IMR-90 (cell line): Measurements from ENCODE around the gene COL4A1. TPM values are rescaled to one million over a fixed set of nuclear protein-coding genes. Genes with fewer than 3 reads are reported as not detected.

Source experiments
- ATAC-seq: fragments of 200-7000 bp; cut with Tn5 transposase; 2 replicates; pipeline ENCODE4 v1.9.1; 2020; ENCODE audit warnings: low read depth, mild to moderate bottlenecking, moderate library complexity
- BruUV-seq: library from RNA; stranded (reverse); fragments of 400-500 nt; replicated peaks from 2 replicates; lab custom pipeline; 2021; lab: Mats Ljungman, UMichigan
- CTCF ChIA-PET: fragments of 300-600 bp; formaldehyde crosslinking; extraction: SDS; loops from one replicate; lab custom pipeline; 2021; ENCODE audit warnings: antibody characterized with exemption; lab: Yijun Ruan, JAX
- POLR2A ChIA-PET: fragments of 300-600 bp; sonication (Branson Sonifier 250); formaldehyde crosslinking; loops from one replicate; lab custom pipeline; 2022; ENCODE audit warnings: antibody characterized with exemption; ENCODE audit not compliant: unreplicated experiment; lab: Charles Lee
- DNase-seq: peaks from one replicate; pipeline ENCODE4 v3.0.0; 2013
- H2AFZ ChIP-seq: replicated peaks from 2 replicates; pipeline ENCODE3; 2013; ENCODE audit warnings: low read length, mild to moderate bottlenecking; ENCODE audit not compliant: poor library complexity
- H2AK5ac ChIP-seq: 2 replicates; pipeline ENCODE4 v1.6.1; 2013; ENCODE audit warnings: low read depth, low read length, inconsistent platforms
- H2AK9ac ChIP-seq: replicated peaks from 2 replicates; pipeline ENCODE3; 2013; ENCODE audit warnings: mild to moderate bottlenecking, low read depth, low read length, moderate library complexity; ENCODE audit not compliant: poor library complexity
- H2BK120ac ChIP-seq: 2 replicates; pipeline ENCODE4 v1.6.1; 2013; ENCODE audit warnings: low read depth, low read length, inconsistent platforms
- H2BK15ac ChIP-seq: 3 replicates; pipeline ENCODE4 v1.6.1; 2013; ENCODE audit warnings: low read depth, low read length, inconsistent platforms
- H2BK20ac ChIP-seq: 2 replicates; pipeline ENCODE4 v1.6.1; 2013; ENCODE audit warnings: low read depth, mild to moderate bottlenecking, inconsistent platforms, low read length, moderate library complexity
- H2BK5ac ChIP-seq: 2 replicates; pipeline ENCODE4 v1.6.1; 2013; ENCODE audit warnings: mild to moderate bottlenecking, low read depth, low read length, inconsistent platforms; ENCODE audit not compliant: poor library complexity, severe bottlenecking
- H3K14ac ChIP-seq: replicated peaks from 2 replicates; pipeline ENCODE4 v1.6.1; 2013; ENCODE audit warnings: low read depth, low read length, inconsistent platforms
- H3K18ac ChIP-seq: 2 replicates; pipeline ENCODE4 v1.6.1; 2013; ENCODE audit warnings: low read depth, low read length, control low read depth
- H3K23ac ChIP-seq: 2 replicates; pipeline ENCODE4 v1.6.1; 2013; ENCODE audit warnings: low read depth, low read length, inconsistent platforms
- H3K27ac ChIP-seq: 2 replicates; pipeline ENCODE4 v1.5.1; 2013; ENCODE audit warnings: mild to moderate bottlenecking, control low read depth, low read length; ENCODE audit not compliant: insufficient read depth
- H3K27me3 ChIP-seq: 2 replicates; pipeline ENCODE4 v1.6.1; 2013; ENCODE audit warnings: low read length; ENCODE audit not compliant: control insufficient read depth, insufficient read depth
- H3K36me3 ChIP-seq: 2 replicates; pipeline ENCODE4 v1.6.1; 2013; ENCODE audit warnings: low read length, mixed read lengths; ENCODE audit not compliant: control insufficient read depth, insufficient read depth
- H3K4ac ChIP-seq: 2 replicates; pipeline ENCODE4 v1.6.1; 2013; ENCODE audit warnings: low read depth, low read length, inconsistent platforms
- H3K4me1 ChIP-seq: 2 replicates; pipeline ENCODE4 v1.6.1; 2013; ENCODE audit warnings: low read length, mixed read lengths; ENCODE audit not compliant: control insufficient read depth, insufficient read depth
- H3K4me2 ChIP-seq: 2 replicates; pipeline ENCODE4 v1.6.1; 2013; ENCODE audit warnings: low read depth, mild to moderate bottlenecking, control low read depth, low read length, moderate library complexity
- H3K4me3 ChIP-seq: 2 replicates; pipeline ENCODE4 v1.5.1; 2013; ENCODE audit warnings: low read depth, mild to moderate bottlenecking, control low read depth, low read length, moderate library complexity; ENCODE audit not compliant: insufficient read depth
- H3K56ac ChIP-seq: 2 replicates; pipeline ENCODE4 v1.6.1; 2013; ENCODE audit warnings: low read length, inconsistent platforms; ENCODE audit not compliant: insufficient read depth; ENCODE audit errors: extremely low read depth
- H3K79me1 ChIP-seq, 2 experiments: 2 replicates each; pipeline ENCODE4 v1.6.1; 2013; ENCODE audit warnings: low read length in 2 of 2, inconsistent platforms in 1 of 2, low read depth in 1 of 2
- H3K9ac ChIP-seq: 2 replicates; pipeline ENCODE4 v1.6.1; 2013; ENCODE audit warnings: low read depth, low read length, control low read depth
- H3K9me1 ChIP-seq: 2 replicates; pipeline ENCODE4 v1.6.1; 2013; ENCODE audit warnings: low read length, inconsistent platforms; ENCODE audit not compliant: insufficient read depth
- H3K9me3 ChIP-seq: 2 replicates; pipeline ENCODE4 v1.6.1; 2013; ENCODE audit warnings: low read length; ENCODE audit not compliant: control insufficient read depth, insufficient read depth
- H4K20me1 ChIP-seq: 2 replicates; pipeline ENCODE4 v1.6.1; 2013; ENCODE audit warnings: low read length, inconsistent platforms; ENCODE audit not compliant: insufficient read depth
- H4K5ac ChIP-seq: 2 replicates; pipeline ENCODE4 v1.6.1; 2013; ENCODE audit warnings: mild to moderate bottlenecking, low read depth, low read length, control low read depth
- H4K8ac ChIP-seq, 2 experiments: 2 replicates each; pipeline ENCODE4 v1.6.1; 2013; ENCODE audit warnings: low read depth in 2 of 2, low read length in 2 of 2, control low read depth in 1 of 2, inconsistent platforms in 1 of 2
- H4K91ac ChIP-seq: 2 replicates; pipeline ENCODE4 v1.6.1; 2013; ENCODE audit warnings: low read depth, low read length, inconsistent platforms; ENCODE audit not compliant: insufficient read depth
- BHLHE40 ChIP-seq: fragments of 150-350 bp; IDR thresholded peaks from 2 replicates; pipeline ENCODE4 v1.6.1; 2016; ENCODE audit warnings: mild to moderate bottlenecking, low read depth, low read length
- CEBPB ChIP-seq: IDR thresholded peaks from 2 replicates; pipeline ENCODE4 v1.6.1; 2012; ENCODE audit warnings: low read depth, low read length, improper control_type of control experiment
- CTCF ChIP-seq: conservative IDR thresholded peaks from 2 replicates; pipeline ENCODE4 v1.5.1; 2012; ENCODE audit warnings: mild to moderate bottlenecking, low read depth, low read length, improper control_type of control experiment
- ELK1 ChIP-seq: fragments of 150-350 bp; IDR thresholded peaks from 2 replicates; pipeline ENCODE4 v1.6.1; 2016; ENCODE audit warnings: low read depth, mild to moderate bottlenecking, low read length, moderate library complexity, borderline replicate concordance
- MAFK ChIP-seq: IDR thresholded peaks from 2 replicates; pipeline ENCODE4 v1.6.1; 2012; ENCODE audit warnings: low read depth, low read length, improper control_type of control experiment
- MXI1 ChIP-seq: IDR thresholded peaks from 2 replicates; pipeline ENCODE4 v1.6.1; 2012; ENCODE audit warnings: low read depth, mild to moderate bottlenecking, low read length, moderate library complexity, borderline replicate concordance
- RAD21 ChIP-seq: IDR thresholded peaks from 2 replicates; pipeline ENCODE4 v1.6.1; 2012; ENCODE audit warnings: low read length, improper control_type of control experiment
- RCOR1 ChIP-seq: IDR thresholded peaks from 2 replicates; pipeline ENCODE4 v1.6.1; 2012; ENCODE audit warnings: mild to moderate bottlenecking, low read length, improper control_type of control experiment; ENCODE audit not compliant: insufficient replicate concordance
- RFX5 ChIP-seq: IDR thresholded peaks from 2 replicates; pipeline ENCODE4 v1.8.0; 2012; ENCODE audit warnings: low read depth, mild to moderate bottlenecking, low read length, moderate library complexity
- SMC3 ChIP-seq: fragments of 150-350 bp; IDR thresholded peaks from 2 replicates; pipeline ENCODE4 v1.6.1; 2016; ENCODE audit warnings: low read depth, mild to moderate bottlenecking, antibody characterized with exemption, low read length, moderate library complexity
- WGBS, 2 experiments: methylation state at CpG; one replicate each; pipeline versions ENCODE4 v1.1.5 to v1.1.7; 2013; ENCODE audit warnings: missing lambda C conversion rate in 2 of 2; ENCODE audit not compliant: insufficient read length in 1 of 2; ENCODE audit errors: extremely low coverage in 2 of 2; 5-methylcytosine and 5-hydroxymethylcytosine counted together
- dilution Hi-C: fragments of 300-500 bp; cut with HindIII; formaldehyde crosslinking; loops from one replicate; pipeline ENCODE4 v1.14.3; 2018; ENCODE audit warnings: low sequenced_read_pairs; ENCODE audit not compliant: unreplicated experiment
- in situ Hi-C: fragments of 300-500 bp; cut with MboI; formaldehyde crosslinking; loops from 3 replicates; pipeline ENCODE4 v1.14.3; 2019; ENCODE audit warnings: low sequenced_read_pairs, inconsistent platforms, mixed read lengths
- intact Hi-C: fragments of 100-400 bp; cut with micrococcal nuclease; formaldehyde crosslinking; loops from 2 replicates; pipeline ENCODE4 v1.10.0; 2022
- polyA plus RNA-seq, 3 experiments: library from polyadenylated mRNA; depleted of rRNA; stranded (reverse); fragments of >200 nt; gene quantifications; 2 replicates each; pipeline ENCODE4 v1.2.3, GENCODE V29; 2012; ENCODE audit warnings: low replicate concordance in 1 of 3
- total RNA-seq: library from RNA; depleted of rRNA; stranded (reverse); fragments of >200 nt; gene quantifications from 2 replicates; pipeline ENCODE4 v1.2.3, GENCODE V29; 2012

COL4A1 gene
- total and polyA plus RNA-seq, 2 of the 4 experiments (the other 2 are of a cell fraction) = 230 to 337 TPM

GRCh38 chr13:110280231-110280813, 26.6 kb downstream of the COL4A1 start:
- in situ Hi-C loops = no loop called here
- no CpG with 5 or more reads among the region's 9 CpGs for WGBS, 2 experiments
- ATAC-seq = no peak
- Histone ChIP-seq H3K18ac (no peak overlapping the region), H3K79me1 (peaks cover 30 to 92% of the 10 kb centered on the region in 2 experiments), H3K9me3 (no peaks in the 10 kb centered on the region), H4K91ac (no peak overlapping the region), H2BK20ac (no peak overlapping the region), H3K36me3 (peaks cover 23% of the 10 kb centered on the region), H3K56ac (no peak overlapping the region), H2BK15ac (no peak overlapping the region), H3K27ac (no peak overlapping the region), H3K9ac (no peak overlapping the region), H3K27me3 (no peaks in the 10 kb centered on the region), H2BK5ac (no peak overlapping the region), H2AFZ (no peak overlapping the region), H3K14ac (no peak overlapping the region), H4K5ac (no peak overlapping the region), H3K4ac (no peak overlapping the region), H4K20me1 (peaks cover 96% of the 10 kb centered on the region), H3K4me2 (no peak overlapping the region), H3K4me1 (peaks cover 25% of the 10 kb centered on the region), H2BK120ac (no peak overlapping the region), H2AK5ac (no peak overlapping the region), H3K4me3 (no peak overlapping the region), H4K8ac (no peak overlapping the region), H3K9me1 (peaks cover 49% of the 10 kb centered on the region), H3K23ac (no peak overlapping the region), H2AK9ac (no peak overlapping the region)
- ChIA-PET POLR2A (no interaction called here), CTCF (interaction anchor here (1.4 kb wide), 1 partner anchor 10 kb away, joined by 3 read pairs; no protein-coding TSS in a partner anchor)
- BruUV-seq = no TSS peak
- intact Hi-C loops = no loop called here
- no peak for TF ChIP-seq RCOR1
- no peak for TF ChIP-seq CEBPB
- no peak for TF ChIP-seq BHLHE40
- no peak for TF ChIP-seq MXI1
- no peak for TF ChIP-seq SMC3
- TF ChIP-seq MAFK = no peak
- TF ChIP-seq CTCF = no peak
- TF ChIP-seq RAD21 = no peak
- no peak for TF ChIP-seq RFX5
- no peak for TF ChIP-seq ELK1
- DNase-seq = no peak
- dilution Hi-C loops = no loop called here
